ENCODE measurements around the gene DNAI1. TPM values are rescaled to one million over a fixed set of nuclear protein-coding genes. Genes with fewer than 3 reads are reported as not detected.

The DNAI1 gene
- total and polyA plus RNA-seq, 12 donors = 0.06 to 1.4 (median 0.28) TPM; not detected in 7

GRCh38 chr9:34512131-34513078 is 53.8 kb downstream of the DNAI1 start:
- intact Hi-C loops (cut with DNase I) = no loop called here
- H3K4me1 ChIP-seq (replicated peaks in 1 of 2) = no peaks in the 10 kb centered on the region
- no peaks in the 10 kb centered on the region for H3K36me3 ChIP-seq (replicated peaks in 1 of 2)
- TF ChIP-seq CTCF (IDR thresholded peaks at IDR 0.05) (no peak), POLR2A (IDR thresholded peaks at IDR 0.05) (no peak)
- H3K9me3 ChIP-seq (replicated peaks in 1 of 3) = no peaks in the 10 kb centered on the region
- no peak overlapping the region for H3K4me3 ChIP-seq
- no peak for DNase-seq
- H3K27ac ChIP-seq = no peak overlapping the region
- WGBS, 4 donors = 65 to 76% (median 71%) methylated on average over 4 to 9 of the region's 9 CpGs
- H3K27me3 ChIP-seq = no peaks in the 10 kb centered on the region

- TF ChIP-seq CTCF (IDR thresholded peaks at IDR 0.05) (no peak), POLR2A (IDR thresholded peaks at IDR 0.05) (no peak)
- intact Hi-C loops (cut with DNase I) = no loop called here
- Histone ChIP-seq H3K27me3 (no peaks in the 10 kb centered on the region), H3K9me3 (replicated peaks in 1 of 3) (no peaks in the 10 kb centered on the region), H3K27ac (no peak overlapping the region), H3K36me3 (replicated peaks in 1 of 2) (no peaks in the 10 kb centered on the region), H3K4me1 (replicated peaks in 1 of 2) (no peaks in the 10 kb centered on the region), H3K4me3 (no peak overlapping the region)
- DNase-seq = no peak
- WGBS, 4 donors = 71 to 81% (median 73%) methylated on average over 2 of the region's 2 CpGs
These were observed 55.1 kb downstream of the DNAI1 start for GRCh38 chr9:34513567-34514214.

- TF ChIP-seq POLR2A (IDR thresholded peaks at IDR 0.05) (no peak), CTCF (IDR thresholded peaks at IDR 0.05) (no peak)
- H3K4me1 ChIP-seq (replicated peaks in 1 of 2) = no peaks in the 10 kb centered on the region
- H3K9me3 ChIP-seq (replicated peaks in 1 of 3) = no peaks in the 10 kb centered on the region
- no peak for DNase-seq
- intact Hi-C loops (cut with DNase I) = no loop called here
- no peak overlapping the region for H3K4me3 ChIP-seq
- no peaks in the 10 kb centered on the region for H3K36me3 ChIP-seq (replicated peaks in 1 of 2)
- 88 to 93% (median 91%) methylated on average over 5 to 8 of the region's 8 CpGs for WGBS, 4 donors
- H3K27ac ChIP-seq = no peak overlapping the region
- H3K27me3 ChIP-seq = no peaks in the 10 kb centered on the region
These were observed 55.8 kb downstream of the DNAI1 start for GRCh38 chr9:34514401-34514800.

- no peak for DNase-seq
- intact Hi-C loops (cut with DNase I) = no loop called here
- no peak overlapping the region for H3K27ac ChIP-seq
- 90 to 98% (median 96%) methylated on average over 3 of the region's 3 CpGs for WGBS, 4 donors
- H3K27me3 ChIP-seq = no peaks in the 10 kb centered on the region
- no peak overlapping the region for H3K4me3 ChIP-seq
- no peaks in the 10 kb centered on the region for H3K4me1 ChIP-seq (replicated peaks in 1 of 2)
- TF ChIP-seq POLR2A (IDR thresholded peaks at IDR 0.05) (no peak), CTCF (IDR thresholded peaks at IDR 0.05) (no peak)
- no peaks in the 10 kb centered on the region for H3K9me3 ChIP-seq (replicated peaks in 1 of 3)
- no peaks in the 10 kb centered on the region for H3K36me3 ChIP-seq (replicated peaks in 1 of 2)
These were observed 56.2 kb downstream of the DNAI1 start for GRCh38 chr9:34514816-34515215.
